ENCODE results near the gene FAM107B. TPM values are rescaled to one million over a fixed set of nuclear protein-coding genes. Genes with fewer than 3 reads are reported as not detected.

Gene FAM107B
- total and polyA plus RNA-seq, 2 donors (not counting 3 experiments of a cell fraction or from before 2014, with no cell fraction given) = 39.2 to 176 TPM

- TF ChIP-seq POLR2A (IDR thresholded peaks at IDR 0.05; ENCODE audit: low read depth, low read length) (no peak), POLR2AphosphoS5 (IDR thresholded peaks at IDR 0.05; ENCODE audit: insufficient read depth, low read depth, low read length) (no peak), CTCF (IDR thresholded peaks at IDR 0.05; ENCODE audit: extremely low read depth in 1 of 2, insufficient read depth in 1 of 2, low read depth in 1 of 2, low read length in 2 of 2) (no peak), FOS (IDR thresholded peaks at IDR 0.05; ENCODE audit: borderline replicate concordance, insufficient read depth, low read length) (no peak), GATA2 (IDR thresholded peaks at IDR 0.05; ENCODE audit: insufficient read depth, insufficient read length, low read depth, low read length) (no peak), EZH2 (IDR thresholded peaks at IDR 0.05; ENCODE audit: borderline replicate concordance, low read depth, low read length, severe bottlenecking) (no peak), JUN (IDR thresholded peaks at IDR 0.05; ENCODE audit: borderline replicate concordance, insufficient read depth, insufficient read length, low read depth) (no peak), MYC (IDR thresholded peaks at IDR 0.05; ENCODE audit: low read depth, low read length) (no peak), MAX (IDR thresholded peaks at IDR 0.05; ENCODE audit: insufficient read depth, insufficient read length) (no peak)
- Histone ChIP-seq H3K4me2 (ENCODE audit: insufficient read depth, low read length) (no peak overlapping the region), H3K9me1 (replicated peaks; ENCODE audit: control insufficient read depth, extremely low read depth, insufficient read depth, low read length) (no peaks in the 10 kb centered on the region), H3K9me3 (replicated peaks; ENCODE audit: control insufficient read depth, insufficient read depth, low read length) (no peaks in the 10 kb centered on the region), H3K27ac (ENCODE audit: insufficient read depth, low read depth, low read length) (no peak overlapping the region), H3K9ac (replicated peaks; ENCODE audit: extremely low read depth, insufficient read depth, low read length) (no peak overlapping the region), H3K4me1 (ENCODE audit: control insufficient read depth, extremely low read depth, insufficient read depth, low read length) (peaks cover 11% of the 10 kb centered on the region), H3K27me3 (ENCODE audit: control insufficient read depth in 2 of 2, insufficient read depth in 2 of 2, low read length in 2 of 2) (no peaks in the 10 kb centered on the region), H2AFZ (ENCODE audit: low read depth, low read length) (no peak overlapping the region), H3K4me3 (replicated peaks in 1 of 3; ENCODE audit: insufficient read depth in 1 of 3, low read depth in 1 of 3, low read length in 3 of 3) (no peak overlapping the region), H3K79me2 (ENCODE audit: control insufficient read depth, insufficient read depth, low read length) (peaks cover 94% of the 10 kb centered on the region), H3K36me3 (ENCODE audit: control insufficient read depth in 2 of 2, extremely low read depth in 1 of 2, insufficient read depth in 2 of 2, low read length in 2 of 2) (peaks cover 18 to 24% of the 10 kb centered on the region in 2 experiments), H4K20me1 (replicated peaks; ENCODE audit: control insufficient read depth, extremely low read depth, insufficient read depth, low read length) (peaks cover 16% of the 10 kb centered on the region)
- DNase-seq (ENCODE audit: low read depth, low spot score) (no peak), FAIRE-seq (no peak)
- intact Hi-C loops (cut with micrococcal nuclease) = no loop called here
- CTCF ChIA-PET = interaction anchor here (1.3 kb wide), 2 partner anchors 10 to 282 kb away, joined by 3 to 6 read pairs; no protein-coding TSS in a partner anchor
- BruUV-seq (replicated peaks) = no TSS peak
- dilution Hi-C loops (cut with MboI; ENCODE audit: extremely low pct_ligation_motif_present, low sequenced_read_pairs) = no loop called here
- POLR2A ChIA-PET = no interaction called here
These were observed 234.1 kb downstream of the FAM107B start for GRCh38 chr10:14540611-14541010.

Measured in endothelial cell of umbilical vein (primary cell).